Thyroid gland (tissue), 4 donors: ENCODE results near the gene STK10. TPM values are rescaled to one million over a fixed set of nuclear protein-coding genes. Genes with fewer than 3 reads are reported as not detected.

Source experiments
- DNase-seq, 2 donors: peaks; one replicate each; pipeline ENCODE4 v3.0.0-alpha.2; 2019
- H3K27ac ChIP-seq, 3 donors: fragments of 200-600 bp; sonication (generic); 1 replicate in 2 of 3; 2 replicates in 1 of 3; pipeline ENCODE4 v1.5.1; 2016 to 2019; ENCODE audit warnings: mild to moderate bottlenecking in 1 of 3, moderate library complexity in 1 of 3
- H3K27me3 ChIP-seq: fragments of 200-600 bp; sonication (generic); one replicate; pipeline ENCODE4 v1.5.1; 2019
- H3K36me3 ChIP-seq, 2 donors: fragments of 200-600 bp; sonication (generic); one replicate each; pipeline ENCODE4 v1.5.1; 2016 to 2019
- H3K4me1 ChIP-seq, 2 donors: fragments of 200-600 bp; sonication (generic); one replicate each; pipeline ENCODE4 v1.5.1; 2017 to 2019
- H3K4me3 ChIP-seq, 3 donors: fragments of 200-600 bp; sonication (generic); replicated peaks in 1 of 3; 1 replicate in 2 of 3; 2 replicates in 1 of 3; pipeline ENCODE4 v1.5.1; 2016; ENCODE audit warnings: mild to moderate bottlenecking in 1 of 3
- H3K9me3 ChIP-seq: fragments of 200-600 bp; sonication (generic); one replicate; pipeline ENCODE4 v1.5.1; 2017
- CTCF ChIP-seq, 6 experiments: fragments of 200-600 bp in 3 of 6; fragments of 450-650 bp in 3 of 6; sonication (generic) in 3 of 6; IDR thresholded peaks; one replicate each; pipeline ENCODE4 v1.5.1; 2016 to 2019; ENCODE audit warnings: antibody characterized with exemption in 6 of 6, mild to moderate bottlenecking in 2 of 6, inconsistent platforms in 1 of 6, moderate library complexity in 1 of 6
- POLR2A ChIP-seq, 2 donors: fragments of 450-650 bp; IDR thresholded peaks; one replicate each; pipeline ENCODE4 v1.6.1; 2017; ENCODE audit warnings: antibody characterized with exemption in 2 of 2, mild to moderate bottlenecking in 2 of 2, moderate library complexity in 1 of 2
- WGBS, 2 donors: methylation state at CpG; one replicate each; pipeline ENCODE4 v1.1.5; 2017; 5-methylcytosine and 5-hydroxymethylcytosine counted together
- intact Hi-C: fragments of 100-400 bp; cut with DNase I; formaldehyde crosslinking; loops from one replicate; pipeline ENCODE4 v1.15.1; 2023
- total RNA-seq, 4 donors: library from RNA; depleted of rRNA; stranded (reverse); fragments of >200 nt; gene quantifications; one replicate each; pipeline ENCODE4 v1.2.3, GENCODE V29; 2016

The STK10 gene
- total RNA-seq, 4 donors from 2014 or later, result 5.5 to 11.6 (median 8.6) TPM

GRCh38 chr5:172102913-172103626 is 85.0 kb downstream of the STK10 start:
- no peak for DNase-seq
- WGBS, 2 donors, result 46 to 69% methylated on average over 14 to 21 of the region's 21 CpGs
- H3K4me3 ChIP-seq, result no peak overlapping the region
- peaks cover 4 to 20% of the 10 kb centered on the region in 2 donors for H3K4me1 ChIP-seq
- H3K27me3 ChIP-seq, result no peaks in the 10 kb centered on the region
- intact Hi-C loops, result loop anchor here (10.0 kb wide), 1 partner anchor 592 kb away; no protein-coding TSS in a partner anchor
- H3K36me3 ChIP-seq, result no peaks in the 10 kb centered on the region
- TF ChIP-seq POLR2A (IDR thresholded peaks at IDR 0.05) (no peak), CTCF (IDR thresholded peaks at IDR 0.05) (no peak)
- no peaks in the 10 kb centered on the region for H3K9me3 ChIP-seq
- no peak overlapping the region for H3K27ac ChIP-seq

GRCh38 chr5:172102218-172102870 is 85.7 kb downstream of the STK10 start:
- no peaks in the 10 kb centered on the region for H3K27me3 ChIP-seq
- no peaks in the 10 kb centered on the region for H3K36me3 ChIP-seq
- 95 to 96% methylated on average over 22 of the region's 22 CpGs for WGBS, 2 donors
- H3K4me3 ChIP-seq, result no peak overlapping the region
- no peaks in the 10 kb centered on the region for H3K9me3 ChIP-seq
- TF ChIP-seq POLR2A (IDR thresholded peaks at IDR 0.05) (no peak), CTCF (IDR thresholded peaks at IDR 0.05) (no peak)
- DNase-seq, result no peak
- intact Hi-C loops, result loop anchor here (10.0 kb wide), 1 partner anchor 592 kb away; no protein-coding TSS in a partner anchor
- peaks cover 4 to 14% of the 10 kb centered on the region in 2 donors for H3K4me1 ChIP-seq
- H3K27ac ChIP-seq, result no peak overlapping the region

- intact Hi-C loops, result loop anchor here (10.0 kb wide), 1 partner anchor 593 kb away; no protein-coding TSS in a partner anchor
- no peak for TF ChIP-seq CTCF (IDR thresholded peaks at IDR 0.05)
- no peak for TF ChIP-seq POLR2A (IDR thresholded peaks at IDR 0.05)
- Histone ChIP-seq H3K9me3 (no peaks in the 10 kb centered on the region), H3K27me3 (no peaks in the 10 kb centered on the region), H3K36me3 (no peaks in the 10 kb centered on the region), H3K4me1 (peaks cover 3 to 7% of the 10 kb centered on the region in 2 donors), H3K27ac (no peak overlapping the region), H3K4me3 (no peak overlapping the region)
- no peak for DNase-seq
- WGBS, 2 donors, result 91 to 98% methylated on average over 14 of the region's 14 CpGs
Observed at GRCh38 chr5:172101547-172102217, 86.3 kb downstream of the STK10 start.

GRCh38 chr5:172098883-172099282 is 89.1 kb downstream of the STK10 start:
- no peak for DNase-seq
- WGBS, 2 donors, result 98 to 99% methylated on average over 4 of the region's 4 CpGs
- intact Hi-C loops, result no loop called here
- Histone ChIP-seq H3K27ac (no peak overlapping the region), H3K9me3 (no peaks in the 10 kb centered on the region), H3K27me3 (no peaks in the 10 kb centered on the region), H3K4me1 (peaks cover 0 to 5% of the 10 kb centered on the region in 2 donors), H3K4me3 (no peak overlapping the region), H3K36me3 (no peaks in the 10 kb centered on the region)
- TF ChIP-seq CTCF (IDR thresholded peaks at IDR 0.05) (no peak), POLR2A (IDR thresholded peaks at IDR 0.05) (no peak)
